Peyer's patch (tissue), 4 donors: Measurements from ENCODE around the gene THSD7A. TPM values are rescaled to one million over a fixed set of nuclear protein-coding genes. Genes with fewer than 3 reads are reported as not detected.

Experiments used
- DNase-seq, 3 donors: peaks; one replicate each; pipeline ENCODE4 v3.0.0-alpha.2; 2017 to 2019
- H3K27ac ChIP-seq, 4 donors: fragments of 200-600 bp; sonication (generic); one replicate each; pipeline ENCODE4 v1.5.1; 2016 to 2019
- H3K27me3 ChIP-seq, 2 donors: fragments of 200-600 bp; sonication (generic); one replicate each; pipeline ENCODE4 v1.5.1; 2019
- H3K36me3 ChIP-seq, 3 donors: fragments of 200-600 bp; sonication (generic); one replicate each; pipeline ENCODE4 v1.5.1; 2016 to 2019
- H3K4me1 ChIP-seq, 4 donors: fragments of 200-600 bp; sonication (generic); one replicate each; pipeline ENCODE4 v1.5.1; 2016 to 2019
- H3K4me3 ChIP-seq, 4 donors: fragments of 200-600 bp; sonication (generic); 1 replicate in 3 of 4; 2 replicates in 1 of 4; pipeline ENCODE4 v1.5.1; 2016 to 2019; ENCODE audit warnings: mild to moderate bottlenecking in 1 of 4
- H3K9me3 ChIP-seq, 4 donors: fragments of 200-600 bp; sonication (generic); one replicate each; pipeline ENCODE4 v1.5.1; 2016 to 2019; ENCODE audit warnings: mild to moderate bottlenecking in 1 of 4
- CTCF ChIP-seq, 6 experiments: fragments of 450-650 bp in 4 of 6; fragments of 200-600 bp in 2 of 6; sonication (generic) in 1 of 6; IDR thresholded peaks; one replicate each; pipeline ENCODE4 v1.5.1; 2017 to 2019; ENCODE audit warnings: antibody characterized with exemption in 6 of 6, mild to moderate bottlenecking in 3 of 6, moderate library complexity in 1 of 6
- POLR2A ChIP-seq, 2 donors: fragments of 450-650 bp; IDR thresholded peaks; one replicate each; pipeline ENCODE4 v1.5.1; 2017; ENCODE audit warnings: antibody characterized with exemption in 2 of 2, mild to moderate bottlenecking in 2 of 2, moderate library complexity in 2 of 2
- total RNA-seq, 4 donors: library from RNA; depleted of rRNA; stranded (reverse); fragments of >200 nt; gene quantifications; one replicate each; pipeline ENCODE4 v1.1.0, GENCODE V29; 2016

The THSD7A gene
- total RNA-seq, 4 donors from 2014 or later = 0.53 to 4.1 (median 2.1) TPM

DNA sequence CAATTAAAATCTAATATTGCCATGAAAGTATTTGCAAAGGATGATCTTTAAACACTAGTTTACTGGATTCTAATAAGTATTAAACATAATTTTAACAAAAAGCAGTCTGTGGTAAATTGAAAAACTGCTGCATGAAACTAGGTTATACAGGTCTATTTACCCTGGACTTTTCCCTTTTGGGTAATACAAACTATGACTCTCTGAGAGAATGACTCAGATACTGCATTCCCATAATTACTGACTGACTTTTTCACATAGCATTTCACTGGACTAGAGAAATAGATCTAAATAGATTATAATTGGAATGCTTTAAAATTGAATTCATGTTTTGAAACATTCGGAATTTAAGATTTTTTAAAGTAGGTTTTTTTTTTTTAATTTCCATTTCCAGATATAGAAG, 395.7 kb downstream of the THSD7A start:
- Histone ChIP-seq H3K27me3 (no peaks in the 10 kb centered on the region), H3K4me1 (no peaks in the 10 kb centered on the region), H3K4me3 (no peak overlapping the region), H3K36me3 (no peaks in the 10 kb centered on the region), H3K27ac (no peak overlapping the region), H3K9me3 (no peaks in the 10 kb centered on the region)
- TF ChIP-seq POLR2A (IDR thresholded peaks at IDR 0.05) = no peak
- TF ChIP-seq CTCF (IDR thresholded peaks at IDR 0.05) = no peak
- no peak for DNase-seq

GRCh38 chr7:11434366-11434765, 397.6 kb downstream of the THSD7A start:
- Histone ChIP-seq H3K27ac (no peak overlapping the region), H3K4me1 (no peaks in the 10 kb centered on the region), H3K36me3 (no peaks in the 10 kb centered on the region), H3K9me3 (no peaks in the 10 kb centered on the region), H3K4me3 (no peak overlapping the region), H3K27me3 (no peaks in the 10 kb centered on the region)
- TF ChIP-seq POLR2A (IDR thresholded peaks at IDR 0.05) = no peak
- TF ChIP-seq CTCF (IDR thresholded peaks at IDR 0.05) = no peak
- DNase-seq = no peak

- H3K9me3 ChIP-seq = no peaks in the 10 kb centered on the region
- H3K27ac ChIP-seq = no peak overlapping the region
- no peaks in the 10 kb centered on the region for H3K36me3 ChIP-seq
- no peaks in the 10 kb centered on the region for H3K27me3 ChIP-seq
- no peak for DNase-seq
- H3K4me3 ChIP-seq = no peak overlapping the region
- H3K4me1 ChIP-seq = no peaks in the 10 kb centered on the region
- TF ChIP-seq CTCF (IDR thresholded peaks at IDR 0.05) = no peak
- no peak for TF ChIP-seq POLR2A (IDR thresholded peaks at IDR 0.05)
These were observed 401.2 kb downstream of the THSD7A start for GRCh38 chr7:11430841-11431240.

GRCh38 chr7:11430112-11430511, 401.9 kb downstream of the THSD7A start:
- DNase-seq = no peak
- Histone ChIP-seq H3K36me3 (no peaks in the 10 kb centered on the region), H3K27ac (no peak overlapping the region), H3K4me3 (no peak overlapping the region), H3K9me3 (no peaks in the 10 kb centered on the region), H3K4me1 (no peaks in the 10 kb centered on the region), H3K27me3 (no peaks in the 10 kb centered on the region)
- TF ChIP-seq CTCF (IDR thresholded peaks at IDR 0.05) (no peak), POLR2A (IDR thresholded peaks at IDR 0.05) (no peak)

DNA sequence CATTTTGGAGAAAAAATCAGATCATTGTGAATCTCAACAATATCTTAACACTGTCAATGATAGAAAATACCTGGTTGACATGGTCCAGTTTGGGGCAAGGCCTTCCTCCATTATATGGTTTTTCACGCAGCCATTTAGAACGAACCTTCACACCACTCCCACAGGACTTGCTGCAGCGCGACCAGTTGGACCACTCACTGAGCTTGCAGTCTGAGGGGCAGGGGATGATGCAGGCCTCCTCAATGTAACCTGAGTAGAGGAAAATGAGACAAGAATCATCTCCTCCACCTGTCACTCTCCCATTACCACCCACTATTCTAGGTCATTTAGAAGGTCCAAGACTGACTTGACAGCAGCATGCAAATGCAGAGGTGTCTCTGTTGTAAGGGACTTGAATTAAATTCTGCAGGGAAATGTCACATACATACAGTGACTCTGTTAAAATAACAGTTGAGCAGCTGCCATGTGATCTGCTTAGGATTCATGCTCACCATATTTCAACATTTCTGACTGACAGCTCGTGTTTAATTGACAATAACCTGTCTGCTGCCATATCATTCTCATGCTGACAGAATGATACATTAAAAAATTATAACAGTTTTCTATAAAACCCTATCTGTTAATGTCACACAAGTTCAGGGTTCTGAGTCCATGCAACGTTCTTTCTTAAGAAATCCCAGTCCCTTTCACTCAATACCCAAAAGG, 403.0 kb downstream of the THSD7A start:
- no peaks in the 10 kb centered on the region for H3K9me3 ChIP-seq
- no peak for DNase-seq
- H3K4me3 ChIP-seq = no peak overlapping the region
- no peak overlapping the region for H3K27ac ChIP-seq
- TF ChIP-seq POLR2A (IDR thresholded peaks at IDR 0.05) = no peak
- no peak for TF ChIP-seq CTCF (IDR thresholded peaks at IDR 0.05)
- H3K36me3 ChIP-seq = no peaks in the 10 kb centered on the region
- no peaks in the 10 kb centered on the region for H3K4me1 ChIP-seq
- H3K27me3 ChIP-seq = no peaks in the 10 kb centered on the region
